ENCODE measurements around the gene CXCL6.

Gene CXCL6

GRCh38 chr4:73868206-73869129 is 32.0 kb downstream of the CXCL6 start:
- no peak for DNase-seq

GRCh38 chr4:73869130-73870055 is 32.9 kb downstream of the CXCL6 start, which contains the start of gene CXCL1:
Gene CXCL1 (plus strand): TSS chr4:73869393. CDS start chr4:73869471, 78 bp downstream.
- no peak for DNase-seq

GRCh38 chr4:73870260-73870659 is 33.8 kb downstream of the CXCL6 start:
- DNase-seq, result no peak

- no peak for DNase-seq
Observed at GRCh38 chr4:73870768-73871167, 34.3 kb downstream of the CXCL6 start.

DNA sequence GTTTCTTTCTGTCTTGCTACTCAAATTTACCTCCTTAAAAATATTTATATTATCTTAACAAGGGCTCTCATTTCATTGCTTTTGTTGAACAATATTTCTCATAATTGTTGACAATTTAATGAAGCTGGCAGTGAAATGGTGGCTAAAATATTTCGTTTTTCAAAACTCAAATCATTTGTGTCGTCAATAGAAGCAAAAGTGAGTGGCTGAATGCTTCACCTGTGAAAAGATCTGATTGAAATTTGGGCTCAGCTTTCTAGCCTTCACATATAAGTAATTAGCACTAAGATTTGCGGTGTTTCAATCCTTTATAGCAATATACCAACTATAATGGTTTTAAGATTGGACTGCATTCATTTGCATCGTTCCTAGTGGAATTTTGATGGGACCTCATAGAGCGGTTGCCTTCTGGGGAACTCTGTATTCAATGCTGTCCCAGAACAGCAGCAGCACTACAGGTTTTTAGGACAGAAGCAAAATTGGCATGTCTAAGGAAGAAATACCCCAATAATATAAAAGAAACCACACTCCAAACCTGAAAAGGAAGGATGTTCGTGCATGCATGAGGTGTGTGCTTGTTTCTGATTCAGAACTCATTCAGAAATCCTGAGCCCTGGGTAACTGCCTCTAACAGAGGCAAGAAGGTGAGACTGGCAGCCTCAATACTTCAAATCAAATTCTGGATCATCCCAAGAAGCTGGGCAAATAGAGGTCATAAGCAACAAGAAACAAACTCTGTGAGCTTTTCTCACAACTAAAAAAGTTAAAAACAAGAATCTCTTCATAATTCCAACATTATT is 35.2 kb downstream of the CXCL6 start:
- no peak for DNase-seq

- peak in 1 of 2 donors; percentile 19 for DNase-seq
Observed at GRCh38 chr4:73872316-73873108, 36.0 kb downstream of the CXCL6 start.

GRCh38 chr4:73874386-73874785 is 37.9 kb downstream of the CXCL6 start:
- DNase-seq, result no peak

DNA sequence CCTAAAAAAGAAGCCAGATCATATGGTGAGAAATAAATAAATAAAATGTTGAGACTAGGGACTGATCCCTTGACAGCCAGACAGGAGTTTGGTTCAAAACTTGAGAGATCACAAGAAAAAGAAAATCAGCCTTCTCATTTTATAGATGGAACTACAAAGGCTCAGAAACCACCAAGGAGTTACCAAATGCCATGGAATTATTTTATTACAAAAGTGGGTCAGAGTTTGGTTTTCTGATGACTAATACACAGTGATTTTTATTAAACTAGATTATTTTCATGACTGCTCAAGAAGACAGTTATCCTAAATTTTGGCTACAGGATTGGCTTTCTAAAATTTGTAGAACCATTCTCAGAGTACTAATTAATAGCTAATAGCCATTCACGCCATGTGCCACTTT is 38.9 kb downstream of the CXCL6 start:
- no peak for DNase-seq

DNA sequence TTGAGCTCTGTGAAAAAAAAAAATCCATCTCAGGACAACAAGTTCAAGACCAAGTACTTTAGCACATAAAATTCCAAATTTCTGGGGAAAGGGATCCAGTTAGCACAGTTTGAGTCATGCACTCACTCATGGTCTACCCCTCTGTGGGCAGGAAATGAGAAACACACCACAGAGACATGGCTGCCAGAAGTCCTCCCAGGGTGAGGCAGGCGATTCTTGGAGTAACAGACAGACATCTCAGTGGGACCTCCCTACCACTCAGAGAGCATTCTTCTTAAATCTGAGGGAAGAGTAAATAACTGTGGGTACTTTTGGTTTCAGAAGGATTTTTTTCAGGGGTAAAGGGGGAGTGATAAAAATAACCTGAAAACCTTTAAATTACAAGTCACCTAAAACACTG is 46.8 kb downstream of the CXCL6 start:
- DNase-seq, result no peak

DNA sequence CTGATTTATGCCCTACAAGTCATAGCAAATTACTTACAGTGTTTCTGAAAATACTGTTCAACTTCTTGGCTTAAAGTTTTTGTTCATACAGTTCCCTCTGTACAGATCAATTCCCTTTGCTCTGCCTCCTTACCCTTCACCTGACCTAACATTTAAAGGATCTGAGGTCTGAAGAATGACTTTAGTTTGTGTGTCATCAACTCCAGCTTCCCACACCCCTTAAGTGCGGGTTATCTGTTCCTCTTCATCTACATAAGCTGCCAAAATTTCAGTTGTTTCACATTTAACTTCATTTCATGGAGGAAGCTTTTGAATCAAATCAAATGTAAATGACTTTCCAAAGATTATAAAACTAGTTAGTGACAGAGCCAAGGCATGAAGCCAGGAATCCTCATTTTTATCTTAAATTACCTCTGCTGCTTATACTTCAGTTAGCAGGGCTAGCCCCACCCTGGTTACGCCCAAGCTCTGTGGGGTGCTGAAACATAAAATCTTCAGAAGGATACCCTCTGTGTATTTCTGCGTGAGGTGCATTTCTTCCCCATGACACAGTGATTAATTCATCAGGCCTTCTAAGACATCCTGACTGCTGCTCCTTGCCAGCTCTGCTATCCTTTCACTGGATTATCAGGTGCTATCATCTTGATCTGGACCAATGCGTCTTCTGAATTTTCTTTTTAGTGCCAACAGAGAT is 49.2 kb downstream of the CXCL6 start:
- no peak for DNase-seq
